ENCODE data around the gene COL18A1.

Gene COL18A1

GRCh38 chr21:45548711-45549491 lies 143.9 kb downstream of the COL18A1 start:
- in situ Hi-C loops (cut with MboI; ENCODE audit: low pct_unique_long_range_greater_than_20kb, low sequenced_read_pairs, unreplicated experiment) = no loop called here
- no peak for TF ChIP-seq CTCF (IDR thresholded peaks at IDR 0.05; ENCODE audit: extremely low read depth, insufficient read depth, missing control alignments)
- no peak for DNase-seq (ENCODE audit: low spot score)

- peak; percentile 23 for TF ChIP-seq CTCF (IDR thresholded peaks at IDR 0.05; ENCODE audit: extremely low read depth, insufficient read depth, missing control alignments)
- in situ Hi-C loops (cut with MboI; ENCODE audit: low pct_unique_long_range_greater_than_20kb, low sequenced_read_pairs, unreplicated experiment) = loop anchor here (25.0 kb wide), 1 partner anchor 287 kb away; no protein-coding TSS in a partner anchor
These were observed 144.9 kb downstream of the COL18A1 start for GRCh38 chr21:45549626-45550463.

GRCh38 chr21:45550522-45551210 lies 145.7 kb downstream of the COL18A1 start:
- in situ Hi-C loops (cut with MboI; ENCODE audit: low pct_unique_long_range_greater_than_20kb, low sequenced_read_pairs, unreplicated experiment) = loop anchor here (25.0 kb wide), 1 partner anchor 287 kb away; no protein-coding TSS in a partner anchor
- DNase-seq (ENCODE audit: low spot score) = peak; percentile 73
- no peak for TF ChIP-seq CTCF (IDR thresholded peaks at IDR 0.05; ENCODE audit: extremely low read depth, insufficient read depth, missing control alignments)

More at GRCh38 chr21:45549626-45550463, 144.9 kb downstream of the COL18A1 start:
- DNase-seq (ENCODE audit: low spot score) = no peak

GRCh38 chr21:45551316-45551715 lies 146.4 kb downstream of the COL18A1 start:
- in situ Hi-C loops (cut with MboI; ENCODE audit: low pct_unique_long_range_greater_than_20kb, low sequenced_read_pairs, unreplicated experiment) = loop anchor here (25.0 kb wide), 1 partner anchor 286 kb away; no protein-coding TSS in a partner anchor
- DNase-seq (ENCODE audit: low spot score) = no peak
- TF ChIP-seq CTCF (IDR thresholded peaks at IDR 0.05; ENCODE audit: extremely low read depth, insufficient read depth, missing control alignments) = no peak

- in situ Hi-C loops (cut with MboI; ENCODE audit: low pct_unique_long_range_greater_than_20kb, low sequenced_read_pairs, unreplicated experiment) = loop anchor here (25.0 kb wide), 1 partner anchor 285 kb away; no protein-coding TSS in a partner anchor
- DNase-seq (ENCODE audit: low spot score) = no peak
- no peak for TF ChIP-seq CTCF (IDR thresholded peaks at IDR 0.05; ENCODE audit: extremely low read depth, insufficient read depth, missing control alignments)
These were observed 147.1 kb downstream of the COL18A1 start for GRCh38 chr21:45551783-45552695.
